Measurements from ENCODE around the gene NCS1. TPM values are rescaled to one million over a fixed set of nuclear protein-coding genes. Genes with fewer than 3 reads are reported as not detected.

Gene NCS1
- total RNA-seq, 4 donors from 2014 or later = 11.6 to 32.5 (median 24.3) TPM

DNA sequence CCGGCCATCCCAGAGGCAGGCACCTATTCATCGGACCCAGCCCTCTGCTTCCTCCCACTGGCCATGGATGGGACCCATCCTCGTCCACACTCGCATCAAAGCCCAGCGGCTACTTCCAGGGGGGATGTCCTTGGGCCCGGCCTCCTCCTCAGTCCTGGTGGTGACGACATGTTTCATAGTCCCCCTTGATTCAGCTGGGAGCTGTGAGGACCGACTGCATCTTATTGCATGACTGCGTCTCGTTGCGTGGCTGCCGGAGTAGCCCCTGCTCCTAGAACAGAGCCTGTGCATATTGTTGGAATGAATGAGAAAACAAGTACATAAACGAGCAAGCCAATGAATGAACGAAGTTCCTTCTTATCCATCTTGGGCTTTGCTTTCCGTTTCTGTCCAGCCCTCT, 12.8 kb downstream of the NCS1 start:
- Histone ChIP-seq H3K4me1 (peaks cover 53% of the 10 kb centered on the region), H3K4me3 (no peak overlapping the region)

GRCh38 chr9:130185490-130186031, 13.4 kb downstream of the NCS1 start:
- DNase-seq (ENCODE audit: low spot score in 2 of 2) = no peak
- H3K27me3 ChIP-seq = no peaks in the 10 kb centered on the region
- no peak overlapping the region for H3K4me3 ChIP-seq
- no peaks in the 10 kb centered on the region for H3K9me3 ChIP-seq
- no peak for TF ChIP-seq EP300 (IDR thresholded peaks at IDR 0.05)
- TF ChIP-seq POLR2AphosphoS5 (IDR thresholded peaks at IDR 0.05) = no peak
- TF ChIP-seq, protein P1, sequence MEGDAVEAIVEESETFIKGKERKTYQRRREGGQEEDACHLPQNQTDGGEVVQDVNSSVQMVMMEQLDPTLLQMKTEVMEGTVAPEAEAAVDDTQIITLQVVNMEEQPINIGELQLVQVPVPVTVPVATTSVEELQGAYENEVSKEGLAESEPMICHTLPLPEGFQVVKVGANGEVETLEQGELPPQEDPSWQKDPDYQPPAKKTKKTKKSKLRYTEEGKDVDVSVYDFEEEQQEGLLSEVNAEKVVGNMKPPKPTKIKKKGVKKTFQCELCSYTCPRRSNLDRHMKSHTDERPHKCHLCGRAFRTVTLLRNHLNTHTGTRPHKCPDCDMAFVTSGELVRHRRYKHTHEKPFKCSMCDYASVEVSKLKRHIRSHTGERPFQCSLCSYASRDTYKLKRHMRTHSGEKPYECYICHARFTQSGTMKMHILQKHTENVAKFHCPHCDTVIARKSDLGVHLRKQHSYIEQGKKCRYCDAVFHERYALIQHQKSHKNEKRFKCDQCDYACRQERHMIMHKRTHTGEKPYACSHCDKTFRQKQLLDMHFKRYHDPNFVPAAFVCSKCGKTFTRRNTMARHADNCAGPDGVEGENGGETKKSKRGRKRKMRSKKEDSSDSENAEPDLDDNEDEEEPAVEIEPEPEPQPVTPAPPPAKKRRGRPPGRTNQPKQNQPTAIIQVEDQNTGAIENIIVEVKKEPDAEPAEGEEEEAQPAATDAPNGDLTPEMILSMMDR (IDR thresholded peaks at IDR 0.05) = no peak
- no peak for TF ChIP-seq POLR2A (IDR thresholded peaks at IDR 0.05)
- H3K36me3 ChIP-seq = no peaks in the 10 kb centered on the region
- peaks cover 53% of the 10 kb centered on the region for H3K4me1 ChIP-seq
- 60% methylated on average over 1 of the region's 17 CpGs for WGBS
- H3K27ac ChIP-seq = peak overlapping the region; percentile 28

More for the DNA sequence above, 12.8 kb downstream of the NCS1 start:
- H3K27ac ChIP-seq = no peak overlapping the region
- no peaks in the 10 kb centered on the region for H3K27me3 ChIP-seq
- 92% methylated on average over 15 of the region's 15 CpGs for WGBS
- H3K9me3 ChIP-seq = no peaks in the 10 kb centered on the region
- DNase-seq (ENCODE audit: low spot score in 2 of 2) = no peak
- TF ChIP-seq POLR2AphosphoS5 (IDR thresholded peaks at IDR 0.05) = no peak
- H3K36me3 ChIP-seq = no peaks in the 10 kb centered on the region

DNA sequence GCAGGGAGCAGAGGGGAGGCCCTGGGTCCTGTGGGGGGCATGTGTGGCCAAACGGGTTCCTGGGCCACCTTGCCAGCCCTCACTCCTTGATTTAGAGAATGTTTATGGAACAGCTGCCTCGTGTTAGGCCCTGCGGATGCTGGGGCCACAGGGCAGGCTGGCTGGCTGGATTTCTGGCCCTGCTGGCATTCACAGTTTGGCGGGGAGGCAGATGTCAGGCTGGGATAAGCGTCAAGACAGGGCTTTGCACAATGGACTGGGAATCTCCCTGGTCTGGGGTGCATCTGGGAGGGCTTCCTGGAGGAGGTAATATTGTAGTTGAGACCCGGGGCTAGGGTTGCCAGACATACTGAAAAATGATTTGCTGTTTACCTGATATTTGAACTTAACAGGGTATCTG, 13.8 kb downstream of the NCS1 start:
- Histone ChIP-seq H3K27ac (peak overlapping the region; percentile 28), H3K4me3 (no peak overlapping the region)

DNA sequence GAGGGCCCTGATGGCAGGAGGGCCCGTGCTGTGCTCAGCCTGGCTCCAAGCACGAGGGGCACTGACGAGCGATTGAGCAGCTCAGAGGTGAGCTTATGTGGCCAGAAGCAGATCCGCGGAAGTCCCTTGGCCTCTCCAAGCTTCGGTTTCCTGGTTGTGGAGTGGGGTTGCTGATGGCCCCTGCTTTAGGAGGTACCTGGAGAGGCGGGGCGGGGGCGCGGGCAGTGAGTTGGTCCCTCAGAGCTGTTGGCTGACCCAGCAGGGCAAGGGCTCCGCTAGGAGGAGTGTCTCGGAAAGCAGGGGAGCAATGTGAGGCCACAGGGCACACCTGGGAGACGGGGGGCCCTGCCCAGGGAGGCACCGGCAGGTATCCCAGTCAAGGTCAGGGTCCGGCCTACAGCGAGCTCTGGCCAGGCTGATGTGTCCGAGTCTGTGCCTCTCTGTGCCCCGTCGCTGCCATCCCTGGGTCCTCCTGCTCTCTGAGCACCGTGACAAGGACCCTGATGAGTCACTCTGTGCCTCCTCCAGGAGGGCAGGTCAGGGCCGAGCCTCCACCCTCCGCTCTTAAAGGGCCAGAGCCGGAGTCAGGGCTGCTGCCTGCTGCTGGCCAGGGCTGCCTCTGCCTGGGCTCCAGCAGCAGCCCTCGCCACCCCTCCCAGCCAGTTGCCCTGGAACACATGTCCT, 14.8 kb downstream of the NCS1 start:
- WGBS = 37% methylated on average over 19 of the region's 25 CpGs
- TF ChIP-seq, protein P1 (IDR thresholded peaks at IDR 0.05) = no peak
- no peaks in the 10 kb centered on the region for H3K27me3 ChIP-seq
- H3K36me3 ChIP-seq = no peaks in the 10 kb centered on the region
- H3K4me1 ChIP-seq = peaks cover 46% of the 10 kb centered on the region
- DNase-seq (ENCODE audit: low spot score in 2 of 2) = no peak
- H3K27ac ChIP-seq = peak overlapping the region; percentile 54
- peak overlapping the region; percentile 38 for H3K4me3 ChIP-seq
- H3K9me3 ChIP-seq = no peaks in the 10 kb centered on the region

More for the DNA sequence above, 13.8 kb downstream of the NCS1 start:
- Histone ChIP-seq H3K27me3 (no peaks in the 10 kb centered on the region), H3K4me1 (peaks cover 53% of the 10 kb centered on the region), H3K9me3 (no peaks in the 10 kb centered on the region), H3K36me3 (no peaks in the 10 kb centered on the region)
- DNase-seq (ENCODE audit: low spot score in 2 of 2) = no peak
- 75% methylated on average over 5 of the region's 6 CpGs for WGBS
- no peak for TF ChIP-seq POLR2AphosphoS5 (IDR thresholded peaks at IDR 0.05)
- TF ChIP-seq, protein P1 (IDR thresholded peaks at IDR 0.05) = no peak
- no peak for TF ChIP-seq POLR2A (IDR thresholded peaks at IDR 0.05)
- TF ChIP-seq EP300 (IDR thresholded peaks at IDR 0.05) = no peak

- Histone ChIP-seq H3K27me3 (no peaks in the 10 kb centered on the region), H3K4me1 (peaks cover 41% of the 10 kb centered on the region), H3K27ac (no peak overlapping the region), H3K36me3 (no peaks in the 10 kb centered on the region), H3K4me3 (peak overlapping the region; percentile 38), H3K9me3 (no peaks in the 10 kb centered on the region)
- WGBS = 54% methylated on average over 4 of the region's 9 CpGs
- DNase-seq (ENCODE audit: low spot score in 2 of 2) = peak in 1 of 2 donors; percentile 52
- TF ChIP-seq, protein P1 (IDR thresholded peaks at IDR 0.05) = no peak
- no peak for TF ChIP-seq POLR2A (IDR thresholded peaks at IDR 0.05)
- no peak for TF ChIP-seq EP300 (IDR thresholded peaks at IDR 0.05)
- TF ChIP-seq POLR2AphosphoS5 (IDR thresholded peaks at IDR 0.05) = no peak
Measured at GRCh38 chr9:130187523-130187846, 15.3 kb downstream of the NCS1 start.
